DOHH2 (cell line): ENCODE data around the gene TBX6.
A peak's percentile ranks its signal among the peaks of the same experiment; 100 is the strongest.

Source experiments
- H3F3A ChIP-seq: fragments of 200-600 bp; sonication (generic), shearing (Covaris generic); 2 replicates; pipeline ENCODE4 v1.6.0; 2016; ENCODE audit warnings: antibody characterized with exemption, mild to moderate bottlenecking; ENCODE audit not compliant: control insufficient read depth, insufficient read depth
- H3K27ac ChIP-seq: fragments of 200-600 bp; sonication (generic); 2 replicates; pipeline ENCODE4 v1.5.1; 2014; ENCODE audit warnings: low read depth, mild to moderate bottlenecking, low read length, moderate library complexity
- H3K27me3 ChIP-seq: fragments of 200-600 bp; sonication (generic); 2 replicates; pipeline ENCODE4 v1.6.1; 2014; ENCODE audit warnings: mild to moderate bottlenecking, low read length, mixed read lengths; ENCODE audit not compliant: control insufficient read depth
- H3K36me3 ChIP-seq: fragments of 200-600 bp; sonication (generic); 2 replicates; pipeline ENCODE4 v1.6.1; 2014; ENCODE audit warnings: mild to moderate bottlenecking, low read length, moderate library complexity, mixed read lengths; ENCODE audit not compliant: control insufficient read depth
- H3K4me1 ChIP-seq: fragments of 200-600 bp; sonication (generic); 2 replicates; pipeline ENCODE4 v1.6.1; 2014; ENCODE audit warnings: mild to moderate bottlenecking, low read length, mixed read lengths; ENCODE audit not compliant: control insufficient read depth
- H3K4me2 ChIP-seq: fragments of 200-600 bp; sonication (generic); 2 replicates; pipeline ENCODE4 v1.6.0; 2014; ENCODE audit warnings: mild to moderate bottlenecking, low read length, moderate library complexity
- H3K4me3 ChIP-seq: fragments of 200-600 bp; sonication (generic); 2 replicates; pipeline ENCODE4 v1.5.1; 2014; ENCODE audit warnings: mild to moderate bottlenecking, low read length, mixed read lengths
- H3K79me2 ChIP-seq: fragments of 200-600 bp; sonication (generic); 2 replicates; pipeline ENCODE4 v1.6.1; 2014; ENCODE audit warnings: mild to moderate bottlenecking, low read length, mixed read lengths; ENCODE audit not compliant: control insufficient read depth
- H3K9me2 ChIP-seq: fragments of 200-600 bp; sonication (generic); replicated peaks from 2 replicates; pipeline ENCODE4 v1.6.1; 2014; ENCODE audit warnings: mild to moderate bottlenecking, low read length, mixed read lengths; ENCODE audit not compliant: control insufficient read depth
- H3K9me3 ChIP-seq: fragments of 200-600 bp; sonication (generic); 2 replicates; pipeline ENCODE4 v1.6.1; 2014; ENCODE audit warnings: antibody characterized with exemption, low read length, mixed read lengths; ENCODE audit not compliant: control insufficient read depth, insufficient read depth
- H4K20me1 ChIP-seq: fragments of 200-600 bp; sonication (generic); 2 replicates; pipeline ENCODE4 v1.6.0; 2014; ENCODE audit warnings: low read depth, mild to moderate bottlenecking, antibody characterized with exemption, low read length, moderate library complexity; ENCODE audit not compliant: control insufficient read depth, insufficient read depth
- CTCF ChIP-seq: fragments of 200-600 bp; sonication (generic); IDR thresholded peaks from one replicate; pipeline ENCODE4 v1.5.1; 2014; ENCODE audit warnings: antibody characterized with exemption, mild to moderate bottlenecking, low read depth, low read length; ENCODE audit not compliant: poor library complexity, severe bottlenecking
- EZH2phosphoT487 ChIP-seq: fragments of 200-600 bp; sonication (generic); IDR thresholded peaks from 2 replicates; pipeline ENCODE4 v1.6.1; 2017; ENCODE audit warnings: borderline replicate concordance, mild to moderate bottlenecking, antibody characterized with exemption, low read length, moderate library complexity, mixed read lengths

TBX6 gene, protein sequence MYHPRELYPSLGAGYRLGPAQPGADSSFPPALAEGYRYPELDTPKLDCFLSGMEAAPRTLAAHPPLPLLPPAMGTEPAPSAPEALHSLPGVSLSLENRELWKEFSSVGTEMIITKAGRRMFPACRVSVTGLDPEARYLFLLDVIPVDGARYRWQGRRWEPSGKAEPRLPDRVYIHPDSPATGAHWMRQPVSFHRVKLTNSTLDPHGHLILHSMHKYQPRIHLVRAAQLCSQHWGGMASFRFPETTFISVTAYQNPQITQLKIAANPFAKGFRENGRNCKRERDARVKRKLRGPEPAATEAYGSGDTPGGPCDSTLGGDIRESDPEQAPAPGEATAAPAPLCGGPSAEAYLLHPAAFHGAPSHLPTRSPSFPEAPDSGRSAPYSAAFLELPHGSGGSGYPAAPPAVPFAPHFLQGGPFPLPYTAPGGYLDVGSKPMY

DNA sequence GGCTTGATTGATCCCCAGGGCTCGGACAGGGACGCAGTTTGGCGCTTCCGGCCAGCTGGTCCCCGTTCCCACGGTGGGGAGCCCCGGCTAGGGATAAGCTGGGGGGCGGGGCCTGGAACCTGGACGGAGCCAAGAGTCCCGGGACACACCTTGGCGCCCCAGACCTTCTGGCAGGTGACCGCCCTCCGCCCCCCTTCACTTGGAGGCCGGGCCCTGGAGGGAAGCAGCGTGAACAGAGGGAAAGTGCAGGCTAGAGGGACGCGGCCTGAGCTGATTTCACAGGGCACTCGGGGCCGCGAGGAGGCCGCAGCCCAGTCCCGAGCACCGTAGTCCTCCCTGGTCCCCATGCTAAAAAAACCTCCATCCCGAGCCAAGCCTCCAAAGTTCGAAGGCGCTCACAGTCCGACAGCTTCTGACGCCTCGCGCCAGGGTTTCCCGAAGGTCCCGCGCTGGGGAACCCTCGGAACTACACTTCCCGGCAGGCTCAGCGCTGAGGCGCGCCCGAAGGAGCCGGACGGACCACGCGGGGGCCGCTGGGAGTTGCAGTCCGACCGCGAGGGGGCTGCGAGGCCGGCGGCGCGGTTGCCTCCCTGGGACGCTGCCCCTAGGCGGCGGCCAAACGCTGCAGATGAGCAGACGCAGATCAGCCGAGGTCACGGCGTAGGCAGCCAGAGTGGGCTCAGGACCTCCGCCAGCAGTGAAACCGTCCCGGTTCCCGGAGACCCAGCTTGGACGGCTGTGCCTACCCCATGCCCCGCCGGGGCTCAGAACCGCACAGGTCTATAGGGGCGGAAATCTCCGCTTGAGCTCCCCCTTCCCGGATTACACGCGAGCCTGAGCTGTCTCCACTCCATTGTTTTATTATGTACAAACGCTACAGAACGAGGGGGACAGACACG lies at the start of gene TBX6:
TSS of gene TBX6 (minus strand) at position 451 of the 899 bp plus-strand sequence. CDS start 731 bp downstream, outside the sequence.
- H4K20me1 ChIP-seq, result no peaks in the 10 kb centered on the region
- peak within 1 kb of the TSS; percentile 74 for H3K27ac ChIP-seq
- peaks cover 6% of the 10 kb centered on the region; the same call in 1 of the 2 replicates for H3K36me3 ChIP-seq
- TF ChIP-seq CTCF (peak; percentile 35), EZH2phosphoT487 (no peak)
- no peaks in the 10 kb centered on the region for H3K27me3 ChIP-seq
- H3K9me2 ChIP-seq, result no peaks in the 10 kb centered on the region
- H3K4me3 ChIP-seq, result peak within 1 kb of the TSS; percentile 75
- H3F3A ChIP-seq, result peaks cover 19% of the 10 kb centered on the region
- peaks cover 4% of the 10 kb centered on the region; the same call in 1 of the 2 replicates for H3K9me3 ChIP-seq
- H3K79me2 ChIP-seq, result no peaks in the 10 kb centered on the region
- peaks cover 59% of the 10 kb centered on the region for H3K4me1 ChIP-seq
- peak within 1 kb of the TSS; percentile 76 for H3K4me2 ChIP-seq

- Histone ChIP-seq H3K36me3 (no peaks in the 10 kb centered on the region), H3K4me3 (peak overlapping the region; percentile 13; the same call in 1 of the 2 replicates), H3K4me2 (peak overlapping the region; percentile 49), H3F3A (0 out of 2 replicates have a peak, but pooled peaks cover 3% of the 10 kb centered on the region), H3K9me2 (no peaks in the 10 kb centered on the region), H3K27me3 (no peaks in the 10 kb centered on the region), H3K4me1 (peaks cover 27% of the 10 kb centered on the region), H3K9me3 (no peaks in the 10 kb centered on the region), H3K27ac (no peak overlapping the region), H4K20me1 (no peaks in the 10 kb centered on the region), H3K79me2 (no peaks in the 10 kb centered on the region)
- TF ChIP-seq CTCF (no peak), EZH2phosphoT487 (no peak)
Measured at GRCh38 chr16:30139583-30140481, 48.1 kb upstream of the TBX6 start.

DNA sequence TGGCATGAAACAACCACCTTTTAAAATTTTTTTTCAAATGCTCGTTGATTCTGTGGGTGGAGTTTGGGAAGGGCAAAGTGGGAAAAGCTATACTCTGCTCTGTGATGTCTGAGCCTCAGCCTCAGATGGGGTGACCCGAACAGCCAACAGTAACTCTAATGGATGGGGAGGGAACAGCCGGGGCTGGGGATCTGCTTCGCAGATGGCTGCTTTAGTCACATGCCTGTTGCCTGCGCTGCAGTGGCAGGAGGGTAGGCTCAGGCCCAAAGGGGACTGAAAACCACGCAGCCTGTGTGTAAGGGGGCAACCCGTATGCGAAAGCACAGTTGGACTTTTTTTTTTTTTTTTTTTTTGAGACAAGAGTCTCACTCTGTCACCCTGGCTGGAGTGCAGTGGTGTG lies 46.2 kb upstream of the TBX6 start:
- Histone ChIP-seq H3K4me2 (no peak overlapping the region), H3K4me3 (no peak overlapping the region), H3K9me2 (no peaks in the 10 kb centered on the region), H3K36me3 (no peaks in the 10 kb centered on the region), H3K9me3 (no peaks in the 10 kb centered on the region), H4K20me1 (no peaks in the 10 kb centered on the region), H3K4me1 (peaks cover 21% of the 10 kb centered on the region), H3F3A (no peaks in the 10 kb centered on the region), H3K27ac (no peak overlapping the region), H3K27me3 (no peaks in the 10 kb centered on the region), H3K79me2 (no peaks in the 10 kb centered on the region)
- no peak for TF ChIP-seq EZH2phosphoT487
- TF ChIP-seq CTCF, result no peak
